SK-N-SH (cell line): ENCODE measurements around the gene AZIN2.
A peak's percentile ranks its signal among the peaks of the same experiment; 100 is the strongest.

ENCODE experiments used
- ZBTB33 ChIP-seq: IDR thresholded peaks from 2 replicates; pipeline ENCODE4 v1.4.0; 2012; ENCODE audit warnings: low read depth, borderline replicate concordance
- TF ChIP-seq, protein P1 (sequence below): fragments of 200-600 bp; sonication (generic); IDR thresholded peaks from 2 replicates; pipeline ENCODE4 v1.6.1; 2017; ENCODE audit warnings: antibody characterized with exemption, mild to moderate bottlenecking, moderate library complexity

DNA sequence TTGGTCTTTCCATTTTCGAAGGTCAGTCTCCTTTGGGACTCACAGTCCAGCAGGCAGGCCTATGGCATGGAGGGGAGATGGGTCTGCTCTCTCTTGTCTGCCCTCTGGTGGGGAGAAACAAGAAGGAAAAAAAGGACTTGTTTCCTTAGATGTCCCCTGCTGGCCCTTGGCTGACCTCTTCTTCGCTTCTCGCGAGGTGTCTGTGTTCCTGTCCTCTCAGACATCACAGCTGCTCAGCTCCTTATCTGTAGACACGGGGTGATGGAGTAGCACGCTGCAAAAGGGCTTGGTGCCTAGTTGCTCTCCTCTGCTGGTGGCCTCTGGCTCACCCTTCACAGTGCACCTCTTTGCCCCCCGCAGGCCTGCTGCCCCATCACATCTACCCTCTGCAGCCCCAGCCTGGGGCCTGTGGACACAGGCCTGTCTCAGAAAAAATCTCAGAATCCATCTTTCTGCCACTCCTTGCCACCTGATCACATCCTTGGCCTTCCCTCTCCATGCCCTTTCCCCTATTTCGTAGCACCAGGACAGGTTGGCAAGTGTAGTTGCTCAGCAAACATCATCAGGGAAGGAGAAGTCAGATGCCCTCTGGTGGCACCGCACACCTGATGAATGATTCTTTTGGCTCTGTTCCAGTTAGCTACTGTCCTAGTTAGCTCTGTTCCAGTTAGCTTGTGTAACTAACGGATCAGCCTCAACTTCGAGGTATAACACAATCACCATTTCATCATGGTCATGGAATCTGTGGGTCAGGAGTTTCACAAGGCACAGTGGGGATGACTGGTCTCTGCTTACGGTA lies 25.5 kb upstream of the AZIN2 start:
- TF ChIP-seq, protein P1, sequence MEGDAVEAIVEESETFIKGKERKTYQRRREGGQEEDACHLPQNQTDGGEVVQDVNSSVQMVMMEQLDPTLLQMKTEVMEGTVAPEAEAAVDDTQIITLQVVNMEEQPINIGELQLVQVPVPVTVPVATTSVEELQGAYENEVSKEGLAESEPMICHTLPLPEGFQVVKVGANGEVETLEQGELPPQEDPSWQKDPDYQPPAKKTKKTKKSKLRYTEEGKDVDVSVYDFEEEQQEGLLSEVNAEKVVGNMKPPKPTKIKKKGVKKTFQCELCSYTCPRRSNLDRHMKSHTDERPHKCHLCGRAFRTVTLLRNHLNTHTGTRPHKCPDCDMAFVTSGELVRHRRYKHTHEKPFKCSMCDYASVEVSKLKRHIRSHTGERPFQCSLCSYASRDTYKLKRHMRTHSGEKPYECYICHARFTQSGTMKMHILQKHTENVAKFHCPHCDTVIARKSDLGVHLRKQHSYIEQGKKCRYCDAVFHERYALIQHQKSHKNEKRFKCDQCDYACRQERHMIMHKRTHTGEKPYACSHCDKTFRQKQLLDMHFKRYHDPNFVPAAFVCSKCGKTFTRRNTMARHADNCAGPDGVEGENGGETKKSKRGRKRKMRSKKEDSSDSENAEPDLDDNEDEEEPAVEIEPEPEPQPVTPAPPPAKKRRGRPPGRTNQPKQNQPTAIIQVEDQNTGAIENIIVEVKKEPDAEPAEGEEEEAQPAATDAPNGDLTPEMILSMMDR, result peak; percentile 75
- no peak for TF ChIP-seq ZBTB33
